Endothelial cell of umbilical vein (primary cell): ENCODE data around the gene SVIL. TPM values are rescaled to one million over a fixed set of nuclear protein-coding genes. Genes with fewer than 3 reads are reported as not detected.

Source experiments
- BruUV-seq: library from RNA; stranded (reverse); fragments of 400-500 nt; replicated peaks from 2 replicates; lab custom pipeline; 2021; lab: Mats Ljungman, UMichigan
- CTCF ChIA-PET: fragments of 300-600, 350-600 bp; sonication (Branson Sonifier 250); formaldehyde crosslinking; loops from one replicate; lab custom pipeline; 2021; ENCODE audit warnings: antibody characterized with exemption, inconsistent platforms; lab: Charles Lee
- POLR2A ChIA-PET: fragments of 300-600, 350-600 bp; sonication (Branson Sonifier 250); formaldehyde crosslinking; loops from one replicate; lab custom pipeline; 2021; ENCODE audit warnings: antibody characterized with exemption, inconsistent platforms; lab: Charles Lee
- DNase-seq: peaks from one replicate; pipeline ENCODE4 v3.0.0-alpha.2; 2011; ENCODE audit warnings: low read depth, low spot score
- FAIRE-seq: peaks from 2 replicates; lab custom pipeline; 2011; peaks lifted over from hg19 to GRCh38; lab: Jason Lieb, UNC
- H2AFZ ChIP-seq: 2 replicates; pipeline ENCODE4 v1.6.0; 2012; ENCODE audit warnings: low read depth, low read length, control low read depth, inconsistent platforms
- H3K27ac ChIP-seq: 2 replicates; pipeline ENCODE4 v1.5.1; 2011; ENCODE audit warnings: low read depth, mild to moderate bottlenecking, control low read depth, low read length, moderate library complexity; ENCODE audit not compliant: insufficient read depth
- H3K27me3 ChIP-seq, 2 experiments: 2 replicates each; pipeline versions ENCODE4 v1.6.0 to v1.6.1; 2011; ENCODE audit warnings: low read length in 2 of 2, mixed read lengths in 1 of 2; ENCODE audit not compliant: control insufficient read depth in 2 of 2, insufficient read depth in 2 of 2
- H3K36me3 ChIP-seq, 2 experiments: 2 replicates in 1 of 2; 3 replicates in 1 of 2; pipeline ENCODE4 v1.5.1; 2011; ENCODE audit warnings: low read length in 2 of 2, mild to moderate bottlenecking in 1 of 2, moderate library complexity in 1 of 2; ENCODE audit not compliant: control insufficient read depth in 2 of 2, insufficient read depth in 2 of 2; ENCODE audit errors: extremely low read depth in 1 of 2
- H3K4me1 ChIP-seq: 3 replicates; pipeline ENCODE4 v1.5.1; 2011; ENCODE audit warnings: mild to moderate bottlenecking, low read length; ENCODE audit not compliant: control insufficient read depth, insufficient read depth; ENCODE audit errors: extremely low read depth
- H3K4me2 ChIP-seq: 2 replicates; pipeline ENCODE4 v1.6.1; 2011; ENCODE audit warnings: low read length, control low read depth, mixed read lengths; ENCODE audit not compliant: insufficient read depth
- H3K4me3 ChIP-seq, 3 experiments: fragments of 200-600 bp in 1 of 3; sonication (generic), shearing (Covaris generic) in 1 of 3; replicated peaks in 1 of 3; 2 replicates each; pipeline ENCODE4 v1.5.1; 2011 to 2016; ENCODE audit warnings: control low read depth in 3 of 3, low read length in 3 of 3, mild to moderate bottlenecking in 2 of 3, inconsistent platforms in 1 of 3, low read depth in 1 of 3, moderate library complexity in 1 of 3; ENCODE audit not compliant: insufficient read depth in 1 of 3
- H3K79me2 ChIP-seq: 2 replicates; pipeline ENCODE4 v1.6.0; 2012; ENCODE audit warnings: low read length, inconsistent platforms; ENCODE audit not compliant: control insufficient read depth, insufficient read depth
- H3K9ac ChIP-seq: replicated peaks from 2 replicates; pipeline ENCODE3; 2011; ENCODE audit warnings: low read length, control low read depth; ENCODE audit not compliant: insufficient read depth; ENCODE audit errors: extremely low read depth
- H3K9me1 ChIP-seq: replicated peaks from 3 replicates; pipeline ENCODE4 v1.6.0; 2011; ENCODE audit warnings: mild to moderate bottlenecking, low read length; ENCODE audit not compliant: control insufficient read depth, insufficient read depth; ENCODE audit errors: extremely low read depth
- H3K9me3 ChIP-seq: replicated peaks from 2 replicates; pipeline ENCODE4 v1.5.1; 2012; ENCODE audit warnings: low read length, inconsistent platforms; ENCODE audit not compliant: control insufficient read depth, insufficient read depth
- H4K20me1 ChIP-seq: replicated peaks from 2 replicates; pipeline ENCODE3; 2011; ENCODE audit warnings: mild to moderate bottlenecking, low read length; ENCODE audit not compliant: control insufficient read depth, insufficient read depth; ENCODE audit errors: extremely low read depth
- EZH2 ChIP-seq: IDR thresholded peaks from 2 replicates; pipeline ENCODE4 v1.6.1; 2012; ENCODE audit warnings: borderline replicate concordance, low read depth, mild to moderate bottlenecking, moderate library complexity, low read length, inconsistent platforms; ENCODE audit not compliant: severe bottlenecking
- FOS ChIP-seq: IDR thresholded peaks from 2 replicates; pipeline ENCODE4 v1.6.1; 2011; ENCODE audit warnings: mild to moderate bottlenecking, low read length, moderate library complexity, borderline replicate concordance; ENCODE audit not compliant: insufficient read depth
- GATA2 ChIP-seq: IDR thresholded peaks from 2 replicates; pipeline ENCODE4 v1.7.0; 2011; ENCODE audit warnings: low read depth, mild to moderate bottlenecking, moderate library complexity, mixed read lengths, low read length; ENCODE audit not compliant: insufficient read length, insufficient read depth
- JUN ChIP-seq: IDR thresholded peaks from 2 replicates; pipeline ENCODE4 v1.6.1; 2011; ENCODE audit warnings: borderline replicate concordance, low read depth; ENCODE audit not compliant: insufficient read length, insufficient read depth
- MAX ChIP-seq: IDR thresholded peaks from 2 replicates; pipeline ENCODE4 v1.6.1; 2011; ENCODE audit not compliant: insufficient read depth, insufficient read length
- MYC ChIP-seq: IDR thresholded peaks from one replicate; pipeline ENCODE4 v1.6.1; 2011; ENCODE audit warnings: mild to moderate bottlenecking, low read depth, low read length
- POLR2A ChIP-seq: IDR thresholded peaks from 2 replicates; pipeline ENCODE4 v1.6.1; 2012; ENCODE audit warnings: low read depth, mild to moderate bottlenecking, control low read depth, low read length
- POLR2AphosphoS5 ChIP-seq: IDR thresholded peaks from 2 replicates; pipeline ENCODE4 v1.6.1; 2012; ENCODE audit warnings: low read depth, mild to moderate bottlenecking, control low read depth, low read length, moderate library complexity; ENCODE audit not compliant: insufficient read depth
- dilution Hi-C: fragments of 300-500 bp; cut with MboI; formaldehyde crosslinking; loops from one replicate; pipeline ENCODE4 v1.15.0; 2019; ENCODE audit warnings: low sequenced_read_pairs; ENCODE audit not compliant: extremely low pct_ligation_motif_present
- intact Hi-C: fragments of 100-400 bp; cut with micrococcal nuclease; formaldehyde crosslinking; loops from one replicate; pipeline ENCODE4 v1.10.0; 2022
- polyA plus RNA-seq, 4 experiments: library from polyadenylated mRNA; depleted of rRNA in 3 of 4; stranded (reverse) in 3 of 4; unstranded in 1 of 4; fragments of >200 nt; gene quantifications; 2 replicates each; pipeline versions ENCODE4 v1.2.1 to v1.2.3, GENCODE V29; 2011 to 2012; ENCODE audit warnings: missing spikeins in 1 of 4
- total RNA-seq: library from RNA; stranded (reverse); gene quantifications from 2 replicates; pipeline ENCODE4 v1.2.3, GENCODE V29; 2021
- TF ChIP-seq, protein P1 (sequence below), 2 donors: IDR thresholded peaks; 1 replicate in 1 of 2; 2 replicates in 1 of 2; pipeline ENCODE4 v1.5.1; 2011; ENCODE audit warnings: low read length in 2 of 2, mild to moderate bottlenecking in 2 of 2, moderate library complexity in 2 of 2, control low read depth in 1 of 2, inconsistent platforms in 1 of 2, low read depth in 1 of 2; ENCODE audit not compliant: insufficient read depth in 1 of 2; ENCODE audit errors: extremely low read depth in 1 of 2

SVIL gene
- total and polyA plus RNA-seq, 2 donors (not counting 3 experiments of a cell fraction or from before 2014, with no cell fraction given), result 22.6 to 70.7 TPM

- H3K27ac ChIP-seq, result no peak overlapping the region
- DNase-seq (no peak), FAIRE-seq (no peak)
- TF ChIP-seq JUN, result no peak
- TF ChIP-seq FOS, result no peak
- TF ChIP-seq MYC, result no peak
- TF ChIP-seq MAX, result no peak
- TF ChIP-seq POLR2A, result no peak
- TF ChIP-seq EZH2, result no peak
- no peak for TF ChIP-seq GATA2
- H4K20me1 ChIP-seq, result no peaks in the 10 kb centered on the region
- H3K9me1 ChIP-seq, result no peaks in the 10 kb centered on the region
- BruUV-seq, result no TSS peak
- no peaks in the 10 kb centered on the region for H3K9me3 ChIP-seq
- intact Hi-C loops, result no loop called here
- H3K27me3 ChIP-seq, result no peaks in the 10 kb centered on the region
- peaks cover 0 to 24% of the 10 kb centered on the region in 2 experiments for H3K36me3 ChIP-seq
- ChIA-PET CTCF (interaction anchor here (1.3 to 1.6 kb wide), 2 partner anchors 16 to 63 kb away, joined by 6 to 7 read pairs; no protein-coding TSS in a partner anchor), POLR2A (no interaction called here)
- H3K4me1 ChIP-seq, result no peaks in the 10 kb centered on the region
- dilution Hi-C loops, result no loop called here
- no peak overlapping the region for H3K4me3 ChIP-seq
- H3K9ac ChIP-seq, result no peak overlapping the region
- no peak overlapping the region for H3K4me2 ChIP-seq
- no peaks in the 10 kb centered on the region for H3K79me2 ChIP-seq
- no peak overlapping the region for H2AFZ ChIP-seq
These were observed 105.6 kb downstream of the SVIL start for GRCh38 chr10:29529146-29529545.

- Histone ChIP-seq H4K20me1 (no peaks in the 10 kb centered on the region), H3K9me3 (no peaks in the 10 kb centered on the region), H3K36me3 (peaks cover 5 to 34% of the 10 kb centered on the region in 2 experiments), H3K4me2 (no peak overlapping the region), H3K27me3 (no peaks in the 10 kb centered on the region), H3K9ac (no peak overlapping the region), H3K4me3 (no peak overlapping the region), H3K4me1 (no peaks in the 10 kb centered on the region), H3K9me1 (no peaks in the 10 kb centered on the region), H3K27ac (no peak overlapping the region), H2AFZ (no peak overlapping the region), H3K79me2 (no peaks in the 10 kb centered on the region)
- intact Hi-C loops (no loop called here), dilution Hi-C loops (no loop called here)
- TF ChIP-seq, protein P1, sequence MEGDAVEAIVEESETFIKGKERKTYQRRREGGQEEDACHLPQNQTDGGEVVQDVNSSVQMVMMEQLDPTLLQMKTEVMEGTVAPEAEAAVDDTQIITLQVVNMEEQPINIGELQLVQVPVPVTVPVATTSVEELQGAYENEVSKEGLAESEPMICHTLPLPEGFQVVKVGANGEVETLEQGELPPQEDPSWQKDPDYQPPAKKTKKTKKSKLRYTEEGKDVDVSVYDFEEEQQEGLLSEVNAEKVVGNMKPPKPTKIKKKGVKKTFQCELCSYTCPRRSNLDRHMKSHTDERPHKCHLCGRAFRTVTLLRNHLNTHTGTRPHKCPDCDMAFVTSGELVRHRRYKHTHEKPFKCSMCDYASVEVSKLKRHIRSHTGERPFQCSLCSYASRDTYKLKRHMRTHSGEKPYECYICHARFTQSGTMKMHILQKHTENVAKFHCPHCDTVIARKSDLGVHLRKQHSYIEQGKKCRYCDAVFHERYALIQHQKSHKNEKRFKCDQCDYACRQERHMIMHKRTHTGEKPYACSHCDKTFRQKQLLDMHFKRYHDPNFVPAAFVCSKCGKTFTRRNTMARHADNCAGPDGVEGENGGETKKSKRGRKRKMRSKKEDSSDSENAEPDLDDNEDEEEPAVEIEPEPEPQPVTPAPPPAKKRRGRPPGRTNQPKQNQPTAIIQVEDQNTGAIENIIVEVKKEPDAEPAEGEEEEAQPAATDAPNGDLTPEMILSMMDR (IDR thresholded peaks at IDR 0.05; ENCODE audit: extremely low read depth in 1 of 2, insufficient read depth in 1 of 2, low read depth in 1 of 2, low read length in 2 of 2), result no peak
- no peak for TF ChIP-seq FOS
- no peak for TF ChIP-seq JUN
- no peak for TF ChIP-seq MAX
- TF ChIP-seq GATA2, result no peak
- no peak for TF ChIP-seq EZH2
- no peak for TF ChIP-seq MYC
- no peak for TF ChIP-seq POLR2AphosphoS5
- no peak for TF ChIP-seq POLR2A
- ChIA-PET CTCF (interaction anchor here (1.1 to 5.7 kb wide), 6 partner anchors 8 to 29 kb away, joined by 4 to 34 read pairs (median 8); no protein-coding TSS in a partner anchor), POLR2A (no interaction called here)
- no TSS peak for BruUV-seq
- DNase-seq (no peak), FAIRE-seq (no peak)
These were observed 109.0 kb downstream of the SVIL start for GRCh38 chr10:29525762-29526161.
